ENCODE results near the gene TMEM200B.

Gene TMEM200B

DNA sequence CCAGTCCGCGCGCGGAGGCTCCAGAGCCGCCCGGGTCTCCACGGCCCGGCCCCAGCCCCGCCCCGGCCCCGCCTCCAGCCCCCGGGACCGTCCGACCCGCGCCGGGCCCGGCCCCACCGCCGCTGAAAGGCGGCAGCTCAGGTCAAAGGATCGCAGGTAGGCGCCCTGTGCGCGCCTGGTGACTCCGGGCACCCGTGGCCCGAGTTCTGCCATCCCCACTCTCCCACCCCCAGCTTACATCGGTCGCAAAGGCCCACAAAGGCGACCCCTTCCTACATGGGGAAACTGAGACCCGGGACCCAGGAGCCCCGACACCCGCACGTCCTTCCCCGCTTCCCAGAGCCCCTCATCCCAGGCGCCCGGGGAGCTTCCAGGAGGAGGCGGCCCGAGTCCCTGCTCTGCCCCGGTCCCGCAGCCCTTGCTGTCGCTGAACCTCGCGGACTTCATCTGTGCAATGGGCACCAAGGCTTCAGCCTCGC lies at the start of gene TMEM200B:
TSS of gene TMEM200B (minus strand) at position 17 of the 479 bp plus-strand sequence. CDS start 2,075 bp downstream, outside the sequence.
- peak within 1 kb of the TSS; percentile 75 for H3K4me3 ChIP-seq (ENCODE audit: low read length)
- H3K27ac ChIP-seq (ENCODE audit: low read length), result no peak within 1 kb of the TSS
- no peaks in the 10 kb centered on the region for H3K9me3 ChIP-seq (ENCODE audit: insufficient read depth, low read depth, low read length)
- H3K9ac ChIP-seq (ENCODE audit: low read depth, low read length), result peak within 1 kb of the TSS; percentile 68
- peaks cover 60% of the 10 kb centered on the region for H3K27me3 ChIP-seq (ENCODE audit: insufficient read depth, low read length)
- peaks cover 5% of the 10 kb centered on the region; the same call in 1 of the 2 replicates for H3K4me1 ChIP-seq (ENCODE audit: insufficient read depth, low read length)
- H3K36me3 ChIP-seq (ENCODE audit: insufficient read depth, low read depth, low read length), result 0 out of 2 replicates have a peak, but pooled peaks cover 1% of the 10 kb centered on the region

DNA sequence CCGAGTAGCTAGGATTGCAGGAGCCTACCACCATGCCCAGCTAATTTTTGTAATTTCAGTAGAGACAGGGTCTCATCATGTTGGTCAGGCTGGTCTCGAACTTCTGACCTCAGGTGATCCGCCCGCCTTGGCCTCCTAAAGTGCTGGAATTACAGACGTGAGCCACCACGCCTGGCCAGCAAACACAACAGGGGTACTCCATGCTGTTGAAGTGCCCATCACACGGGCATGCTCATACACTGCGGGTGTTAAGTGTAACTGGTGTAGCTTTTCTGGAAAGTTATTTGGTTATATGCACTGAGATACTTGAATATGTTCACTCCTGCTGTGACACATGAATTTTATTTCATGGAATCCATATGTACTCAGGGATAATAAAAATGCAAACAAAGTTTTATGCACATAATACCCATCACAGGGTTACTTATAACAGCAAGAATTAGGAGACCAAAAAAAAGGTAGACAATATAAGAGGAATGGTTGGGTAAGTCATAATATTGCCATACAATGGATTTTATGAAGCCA lies 48.8 kb upstream of the TMEM200B start:
- H3K9me3 ChIP-seq (ENCODE audit: insufficient read depth, low read depth, low read length), result no peaks in the 10 kb centered on the region
- peaks cover 54% of the 10 kb centered on the region for H3K36me3 ChIP-seq (ENCODE audit: insufficient read depth, low read depth, low read length)
- H3K27me3 ChIP-seq (ENCODE audit: insufficient read depth, low read length), result no peaks in the 10 kb centered on the region
- no peak overlapping the region for H3K27ac ChIP-seq (ENCODE audit: low read length)
- H3K4me1 ChIP-seq (ENCODE audit: insufficient read depth, low read length), result peaks cover 19% of the 10 kb centered on the region
- no peak overlapping the region for H3K9ac ChIP-seq (ENCODE audit: low read depth, low read length)
- no peak overlapping the region for H3K4me3 ChIP-seq (ENCODE audit: low read length)

DNA sequence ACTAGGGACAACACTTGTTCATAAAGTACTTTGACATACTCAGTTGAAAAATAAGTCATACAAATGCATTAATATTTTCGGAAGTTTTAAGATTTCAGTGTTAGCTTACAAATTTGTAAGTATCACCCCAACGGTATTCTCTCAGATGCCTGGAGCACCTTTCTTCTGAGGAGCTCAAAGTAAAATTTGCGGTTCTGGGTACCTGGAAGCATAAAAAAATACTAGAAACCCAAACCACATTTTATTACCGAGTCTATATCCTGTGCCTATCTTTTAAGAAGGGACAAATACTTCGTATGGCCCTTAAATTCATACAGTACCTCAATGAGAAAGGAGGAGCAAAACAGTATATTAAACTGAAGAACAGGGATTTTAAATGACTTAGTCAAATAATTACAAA lies 47.8 kb upstream of the TMEM200B start:
- no peaks in the 10 kb centered on the region for H3K27me3 ChIP-seq (ENCODE audit: insufficient read depth, low read length)
- H3K9me3 ChIP-seq (ENCODE audit: insufficient read depth, low read depth, low read length), result no peaks in the 10 kb centered on the region
- H3K4me1 ChIP-seq (ENCODE audit: insufficient read depth, low read length), result peaks cover 26% of the 10 kb centered on the region
- no peak overlapping the region; the same call in 1 of the 2 replicates for H3K9ac ChIP-seq (ENCODE audit: low read depth, low read length)
- no peak overlapping the region for H3K27ac ChIP-seq (ENCODE audit: low read length)
- no peak overlapping the region for H3K4me3 ChIP-seq (ENCODE audit: low read length)
- H3K36me3 ChIP-seq (ENCODE audit: insufficient read depth, low read depth, low read length), result peaks cover 59% of the 10 kb centered on the region

DNA sequence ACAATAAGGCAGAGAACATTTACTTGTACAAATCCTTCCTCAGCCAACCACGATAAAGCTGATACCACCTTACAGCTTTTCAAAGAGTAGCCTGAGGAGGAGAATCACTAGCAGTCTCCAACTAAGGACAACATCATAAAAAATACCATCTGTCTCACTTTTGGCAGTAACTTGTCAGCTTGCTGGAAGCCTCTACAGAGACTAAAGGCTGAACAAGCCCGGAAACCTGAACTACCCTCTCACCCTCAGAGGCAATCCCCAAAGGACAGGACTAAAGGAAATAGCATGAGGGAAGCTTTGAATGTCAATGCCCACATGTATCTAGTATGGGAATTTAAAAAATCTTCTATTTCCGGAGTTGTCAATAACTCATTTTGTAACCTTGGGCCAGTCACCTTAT lies 47.4 kb upstream of the TMEM200B start:
- Histone ChIP-seq H3K36me3 (ENCODE audit: insufficient read depth, low read depth, low read length) (peaks cover 59% of the 10 kb centered on the region), H3K4me1 (ENCODE audit: insufficient read depth, low read length) (peaks cover 30% of the 10 kb centered on the region), H3K9me3 (ENCODE audit: insufficient read depth, low read depth, low read length) (no peaks in the 10 kb centered on the region), H3K9ac (ENCODE audit: low read depth, low read length) (peak overlapping the region; percentile 0; the same call in 1 of the 2 replicates), H3K27me3 (ENCODE audit: insufficient read depth, low read length) (no peaks in the 10 kb centered on the region), H3K27ac (ENCODE audit: low read length) (no peak overlapping the region), H3K4me3 (ENCODE audit: low read length) (no peak overlapping the region)

- H3K4me1 ChIP-seq (ENCODE audit: insufficient read depth, low read length), result peaks cover 41% of the 10 kb centered on the region
- H3K9ac ChIP-seq (ENCODE audit: low read depth, low read length), result no peak overlapping the region
- H3K27me3 ChIP-seq (ENCODE audit: insufficient read depth, low read length), result no peaks in the 10 kb centered on the region
- H3K4me3 ChIP-seq (ENCODE audit: low read length), result no peak overlapping the region
- H3K36me3 ChIP-seq (ENCODE audit: insufficient read depth, low read depth, low read length), result peaks cover 68% of the 10 kb centered on the region
- H3K9me3 ChIP-seq (ENCODE audit: insufficient read depth, low read depth, low read length), result no peaks in the 10 kb centered on the region
- H3K27ac ChIP-seq (ENCODE audit: low read length), result no peak overlapping the region
Observed at GRCh38 chr1:29169976-29170375, 46.3 kb upstream of the TMEM200B start.

GRCh38 chr1:29167904-29168303 lies 44.2 kb upstream of the TMEM200B start:
- no peaks in the 10 kb centered on the region for H3K27me3 ChIP-seq (ENCODE audit: insufficient read depth, low read length)
- H3K4me1 ChIP-seq (ENCODE audit: insufficient read depth, low read length), result peaks cover 58% of the 10 kb centered on the region
- peaks cover 73% of the 10 kb centered on the region for H3K36me3 ChIP-seq (ENCODE audit: insufficient read depth, low read depth, low read length)

DNA sequence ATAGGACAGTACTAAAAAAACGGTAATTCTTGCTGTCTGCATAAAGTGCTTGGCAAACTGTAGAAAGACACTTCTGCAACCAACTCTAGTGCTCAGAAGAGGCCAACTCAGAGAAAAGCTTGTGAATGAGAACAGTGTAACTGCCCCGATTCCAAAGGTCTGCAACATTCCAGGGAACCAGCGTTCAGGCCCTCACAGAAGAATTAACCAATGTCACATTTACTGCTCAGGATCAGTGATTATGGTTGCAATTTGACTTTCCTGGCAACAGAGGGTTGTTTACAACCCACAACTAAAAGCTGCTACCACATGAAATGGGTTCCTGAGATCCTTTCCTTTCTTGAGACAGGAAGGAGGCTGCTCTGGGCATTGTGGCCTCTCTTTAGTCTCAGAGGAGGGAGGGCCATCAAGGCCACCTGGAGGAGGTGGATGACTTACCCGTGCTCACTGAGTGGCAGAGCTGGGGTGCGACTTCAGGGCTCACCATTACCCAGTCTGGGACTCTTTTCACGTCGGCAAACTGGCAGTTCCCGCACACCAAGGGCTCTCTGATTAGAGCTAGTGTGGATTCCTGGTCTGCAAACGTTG lies 42.7 kb upstream of the TMEM200B start:
- Histone ChIP-seq H3K9ac (ENCODE audit: low read depth, low read length) (peak overlapping the region; percentile 1; the same call in 1 of the 2 replicates), H3K4me3 (ENCODE audit: low read length) (no peak overlapping the region), H3K9me3 (ENCODE audit: insufficient read depth, low read depth, low read length) (no peaks in the 10 kb centered on the region), H3K4me1 (ENCODE audit: insufficient read depth, low read length) (peaks cover 61% of the 10 kb centered on the region), H3K27ac (ENCODE audit: low read length) (no peak overlapping the region), H3K36me3 (ENCODE audit: insufficient read depth, low read depth, low read length) (peaks cover 75% of the 10 kb centered on the region), H3K27me3 (ENCODE audit: insufficient read depth, low read length) (no peaks in the 10 kb centered on the region)

More at GRCh38 chr1:29167904-29168303, 44.2 kb upstream of the TMEM200B start:
- Histone ChIP-seq H3K27ac (ENCODE audit: low read length) (no peak overlapping the region), H3K9ac (ENCODE audit: low read depth, low read length) (no peak overlapping the region), H3K9me3 (ENCODE audit: insufficient read depth, low read depth, low read length) (no peaks in the 10 kb centered on the region), H3K4me3 (ENCODE audit: low read length) (no peak overlapping the region)

- peak overlapping the region; percentile 60 for H3K9ac ChIP-seq (ENCODE audit: low read depth, low read length)
- H3K27ac ChIP-seq (ENCODE audit: low read length), result peak overlapping the region; percentile 34
- peaks cover 77% of the 10 kb centered on the region for H3K36me3 ChIP-seq (ENCODE audit: insufficient read depth, low read depth, low read length)
- peak overlapping the region; percentile 40; the same call in 1 of the 2 replicates for H3K4me3 ChIP-seq (ENCODE audit: low read length)
- H3K4me1 ChIP-seq (ENCODE audit: insufficient read depth, low read length), result peaks cover 51% of the 10 kb centered on the region
- H3K27me3 ChIP-seq (ENCODE audit: insufficient read depth, low read length), result no peaks in the 10 kb centered on the region
- H3K9me3 ChIP-seq (ENCODE audit: insufficient read depth, low read depth, low read length), result no peaks in the 10 kb centered on the region
Observed at GRCh38 chr1:29164588-29164987, 40.9 kb upstream of the TMEM200B start.

DNA sequence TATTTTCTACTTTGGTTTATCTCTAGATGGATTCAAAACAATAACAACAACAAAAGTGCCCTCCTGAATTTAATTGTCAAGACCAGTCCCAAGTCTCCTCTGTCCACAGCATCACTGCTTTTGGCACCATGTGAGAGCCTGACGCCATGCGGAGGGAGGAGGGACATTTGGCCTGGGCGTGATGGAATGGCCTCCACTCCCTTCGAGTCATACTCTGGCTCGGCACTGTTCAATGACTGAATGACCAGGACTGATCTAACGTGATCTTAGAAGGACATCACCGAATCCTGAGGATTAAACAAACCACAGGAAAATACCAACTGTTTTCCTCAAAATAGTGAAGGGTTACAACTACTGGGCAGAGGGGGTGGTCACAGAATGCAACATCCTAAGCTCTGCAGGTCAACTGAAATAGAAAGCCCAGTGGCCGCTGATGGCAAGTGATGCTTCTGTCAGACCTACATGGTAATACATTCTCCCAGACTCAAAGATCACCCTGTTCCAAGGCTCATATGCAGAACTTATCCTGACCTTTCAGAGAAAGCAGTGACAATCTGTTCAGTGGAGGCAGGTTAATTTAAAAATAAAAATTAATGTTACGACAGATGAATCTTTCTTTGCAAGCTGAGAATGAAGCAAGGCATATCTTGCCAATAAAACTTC lies 38.9 kb upstream of the TMEM200B start:
- Histone ChIP-seq H3K4me1 (ENCODE audit: insufficient read depth, low read length) (peaks cover 54% of the 10 kb centered on the region), H3K9me3 (ENCODE audit: insufficient read depth, low read depth, low read length) (no peaks in the 10 kb centered on the region), H3K27ac (ENCODE audit: low read length) (no peak overlapping the region), H3K9ac (ENCODE audit: low read depth, low read length) (no peak overlapping the region; the same call in 1 of the 2 replicates), H3K4me3 (ENCODE audit: low read length) (no peak overlapping the region), H3K27me3 (ENCODE audit: insufficient read depth, low read length) (no peaks in the 10 kb centered on the region), H3K36me3 (ENCODE audit: insufficient read depth, low read depth, low read length) (peaks cover 78% of the 10 kb centered on the region)

- no peaks in the 10 kb centered on the region for H3K9me3 ChIP-seq (ENCODE audit: insufficient read depth, low read depth, low read length)
- peaks cover 52% of the 10 kb centered on the region for H3K4me1 ChIP-seq (ENCODE audit: insufficient read depth, low read length)
- H3K36me3 ChIP-seq (ENCODE audit: insufficient read depth, low read depth, low read length), result peaks cover 78% of the 10 kb centered on the region
Observed at GRCh38 chr1:29162025-29162424, 38.3 kb upstream of the TMEM200B start.

DNA sequence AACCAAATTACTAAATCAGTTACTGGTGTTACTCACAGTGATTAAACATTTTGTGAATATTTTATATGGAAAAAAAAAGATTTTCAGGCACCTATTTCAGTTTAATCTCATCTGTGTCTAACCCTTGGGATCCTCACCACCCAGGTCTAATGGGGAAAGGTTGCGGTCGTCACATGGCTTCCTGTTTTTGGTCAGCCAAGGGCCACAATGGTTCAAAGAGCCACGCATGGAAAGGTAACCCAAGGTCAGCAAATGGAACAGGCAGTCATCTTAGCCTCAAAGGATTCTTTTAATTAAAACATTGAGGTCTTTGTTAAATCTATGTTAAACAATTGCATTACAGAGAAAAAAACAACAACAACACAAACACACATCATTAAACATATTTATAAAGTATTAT lies 36.1 kb upstream of the TMEM200B start:
- Histone ChIP-seq H3K27ac (ENCODE audit: low read length) (no peak overlapping the region), H3K9me3 (ENCODE audit: insufficient read depth, low read depth, low read length) (no peaks in the 10 kb centered on the region), H3K4me1 (ENCODE audit: insufficient read depth, low read length) (peaks cover 30% of the 10 kb centered on the region), H3K36me3 (ENCODE audit: insufficient read depth, low read depth, low read length) (peaks cover 81% of the 10 kb centered on the region), H3K9ac (ENCODE audit: low read depth, low read length) (no peak overlapping the region), H3K27me3 (ENCODE audit: insufficient read depth, low read length) (no peaks in the 10 kb centered on the region), H3K4me3 (ENCODE audit: low read length) (no peak overlapping the region)

More at GRCh38 chr1:29162025-29162424, 38.3 kb upstream of the TMEM200B start:
- H3K4me3 ChIP-seq (ENCODE audit: low read length), result no peak overlapping the region
- no peaks in the 10 kb centered on the region for H3K27me3 ChIP-seq (ENCODE audit: insufficient read depth, low read length)
- H3K9ac ChIP-seq (ENCODE audit: low read depth, low read length), result no peak overlapping the region
- H3K27ac ChIP-seq (ENCODE audit: low read length), result no peak overlapping the region

DNA sequence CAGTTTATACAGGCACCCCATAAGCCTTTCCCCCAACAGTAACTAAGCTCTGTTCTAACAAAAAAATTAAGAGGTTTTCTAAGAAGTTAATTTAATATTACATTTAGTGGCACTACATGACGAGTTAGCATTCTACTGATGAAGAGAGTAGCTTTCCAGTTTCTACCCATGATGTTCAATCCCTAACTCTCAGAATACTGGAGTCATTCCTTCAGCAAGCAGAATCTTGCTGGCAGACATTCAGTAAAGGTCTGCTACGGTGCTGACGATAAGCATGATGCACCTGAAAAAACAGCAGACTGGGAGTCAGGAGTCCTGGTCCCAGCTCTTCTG lies 33.5 kb upstream of the TMEM200B start:
- Histone ChIP-seq H3K4me3 (ENCODE audit: low read length) (no peak overlapping the region), H3K27ac (ENCODE audit: low read length) (no peak overlapping the region), H3K4me1 (ENCODE audit: insufficient read depth, low read length) (peaks cover 8% of the 10 kb centered on the region), H3K36me3 (ENCODE audit: insufficient read depth, low read depth, low read length) (peaks cover 95% of the 10 kb centered on the region), H3K9me3 (ENCODE audit: insufficient read depth, low read depth, low read length) (no peaks in the 10 kb centered on the region), H3K9ac (ENCODE audit: low read depth, low read length) (no peak overlapping the region), H3K27me3 (ENCODE audit: insufficient read depth, low read length) (no peaks in the 10 kb centered on the region)
